HL-60/S4 treated with retinoic acid at 250 ng/mL for 4 days and 3 days (cell line): ENCODE data around the gene RAB43.

Experiments used
- in situ Hi-C: fragments of 300-500 bp; cut with MboI; formaldehyde crosslinking; loops from 2 replicates; pipeline ENCODE4 v1.7.0; 2022; ENCODE audit warnings: low sequenced_read_pairs

RAB43 gene

GRCh38 chr3:129039271-129040038 is 82.1 kb downstream of the RAB43 start:
- in situ Hi-C loops, result no loop called here

- in situ Hi-C loops, result no loop called here
Observed at GRCh38 chr3:129038121-129038855, 83.3 kb downstream of the RAB43 start.
